CD14-positive monocyte (primary cell): ENCODE results near the gene LPA. TPM values are rescaled to one million over a fixed set of nuclear protein-coding genes. Genes with fewer than 3 reads are reported as not detected.

Source experiments
- DNase-seq, 3 donors: peaks; one replicate each; pipeline ENCODE4 v3.0.0-alpha.2; 2011 to 2022
- H2AFZ ChIP-seq: 2 replicates; pipeline ENCODE4 v1.6.0; 2012; ENCODE audit warnings: mild to moderate bottlenecking, low read depth, low read length, inconsistent platforms; ENCODE audit not compliant: insufficient read depth, poor library complexity, severe bottlenecking
- H3K27ac ChIP-seq, 2 donors: 1 replicate in 1 of 2; 2 replicates in 1 of 2; pipeline ENCODE4 v1.5.1; 2012 to 2013; ENCODE audit warnings: low read length in 2 of 2, control low read depth in 1 of 2, inconsistent platforms in 1 of 2, low read depth in 1 of 2, mild to moderate bottlenecking in 1 of 2
- H3K27me3 ChIP-seq, 2 donors: one replicate each; pipeline versions ENCODE4 v1.6.0 to v1.6.1; 2011 to 2013; ENCODE audit warnings: low read length in 2 of 2; ENCODE audit not compliant: control insufficient read depth in 2 of 2, insufficient read depth in 2 of 2
- H3K36me3 ChIP-seq, 2 donors: replicated peaks in 1 of 2; 1 replicate in 1 of 2; 2 replicates in 1 of 2; pipeline versions ENCODE4 v1.5.1 to v1.6.1; 2012 to 2013; ENCODE audit warnings: low read length in 2 of 2, control low read depth in 1 of 2, inconsistent platforms in 1 of 2, mild to moderate bottlenecking in 1 of 2; ENCODE audit not compliant: insufficient read depth in 2 of 2, control insufficient read depth in 1 of 2
- H3K4me1 ChIP-seq, 2 donors: 1 replicate in 1 of 2; 2 replicates in 1 of 2; pipeline versions ENCODE4 v1.5.1 to v1.6.1; 2012 to 2013; ENCODE audit warnings: low read length in 2 of 2, control low read depth in 1 of 2, inconsistent platforms in 1 of 2, mild to moderate bottlenecking in 1 of 2, moderate library complexity in 1 of 2; ENCODE audit not compliant: insufficient read depth in 2 of 2, control insufficient read depth in 1 of 2
- H3K4me2 ChIP-seq: replicated peaks from 2 replicates; pipeline ENCODE3; 2012; ENCODE audit warnings: low read length, moderate library complexity, mild to moderate bottlenecking; ENCODE audit not compliant: poor library complexity, severe bottlenecking; ENCODE audit errors: extremely low read depth
- H3K4me3 ChIP-seq, 3 experiments: fragments of 200-600 bp in 1 of 3; sonication (generic) in 1 of 3; replicated peaks in 1 of 3; 1 replicate in 2 of 3; 2 replicates in 1 of 3; pipeline ENCODE4 v1.5.1; 2011 to 2013; ENCODE audit warnings: low read length in 3 of 3, mild to moderate bottlenecking in 3 of 3, control low read depth in 2 of 3, low read depth in 2 of 3, inconsistent platforms in 1 of 3, moderate library complexity in 1 of 3
- H3K79me2 ChIP-seq: 2 replicates; pipeline ENCODE4 v1.6.0; 2012; ENCODE audit warnings: mild to moderate bottlenecking, control low read depth, inconsistent platforms, low read length, moderate library complexity; ENCODE audit not compliant: insufficient read depth
- H3K9ac ChIP-seq: 2 replicates; pipeline ENCODE4 v1.6.0; 2017; ENCODE audit warnings: low read length, mild to moderate bottlenecking; ENCODE audit not compliant: insufficient read depth, poor library complexity, severe bottlenecking
- H3K9me3 ChIP-seq, 2 donors: replicated peaks in 1 of 2; 1 replicate in 1 of 2; 2 replicates in 1 of 2; pipeline versions ENCODE4 v1.5.1 to v1.6.1; 2012 to 2013; ENCODE audit warnings: low read length in 2 of 2, control low read depth in 1 of 2; ENCODE audit not compliant: control insufficient read depth in 1 of 2, insufficient read depth in 1 of 2
- H4K20me1 ChIP-seq: 2 replicates; pipeline ENCODE4 v1.6.0; 2012; ENCODE audit warnings: mild to moderate bottlenecking, low read length, control low read depth, moderate library complexity; ENCODE audit not compliant: insufficient read depth
- H3K27ac Mint-ChIP-seq, 7 donors: one replicate each; pipeline ENCODE4 v1.8.0; 2020; ENCODE audit warnings: mild to moderate bottlenecking in 7 of 7, mixed read lengths in 7 of 7, moderate library complexity in 6 of 7, inconsistent platforms in 2 of 7
- H3K27me3 Mint-ChIP-seq, 3 donors: one replicate each; pipeline ENCODE4 v1.8.0; 2021 to 2022; ENCODE audit warnings: low read depth in 3 of 3, mild to moderate bottlenecking in 3 of 3, mixed read lengths in 3 of 3, moderate library complexity in 3 of 3, inconsistent platforms in 1 of 3
- H3K36me3 Mint-ChIP-seq, 2 donors: one replicate each; pipeline ENCODE4 v1.8.0; 2020; ENCODE audit warnings: mixed read lengths in 2 of 2, inconsistent platforms in 1 of 2, mild to moderate bottlenecking in 1 of 2
- H3K4me1 Mint-ChIP-seq: one replicate; pipeline ENCODE4 v1.8.0; 2020; ENCODE audit warnings: mild to moderate bottlenecking, mixed read lengths
- H3K4me3 Mint-ChIP-seq, 2 donors: one replicate each; pipeline ENCODE4 v1.8.0; 2020; ENCODE audit warnings: mild to moderate bottlenecking in 2 of 2, mixed read lengths in 2 of 2, moderate library complexity in 1 of 2
- H3K9me3 Mint-ChIP-seq, 7 donors: one replicate each; pipeline ENCODE4 v1.8.0; 2020 to 2022; ENCODE audit warnings: mixed read lengths in 7 of 7, mild to moderate bottlenecking in 6 of 7, moderate library complexity in 6 of 7, inconsistent platforms in 2 of 7
- WGBS: methylation state at CpG from one replicate; pipeline ENCODE4 v1.1.5; 2013; ENCODE audit warnings: missing lambda C conversion rate; ENCODE audit not compliant: insufficient coverage; 5-methylcytosine and 5-hydroxymethylcytosine counted together
- intact Hi-C, 2 donors: fragments of 100-400 bp; cut with micrococcal nuclease; formaldehyde crosslinking; loops; one replicate each; pipeline versions ENCODE4 v1.15.0 to v1.15.1; 2023
- polyA plus RNA-seq, 3 donors: library from polyadenylated mRNA; depleted of rRNA in 1 of 3; unstranded in 2 of 3; stranded (reverse) in 1 of 3; fragments of 300-500 nt in 2 of 3; fragments of >200 nt in 1 of 3; fragmentation: Illumina TruSeq in 2 of 3; gene quantifications; 1 replicate in 2 of 3; 2 replicates in 1 of 3; pipeline ENCODE4 v1.2.3, GENCODE V29; 2012 to 2021
- TF ChIP-seq, protein P1 (sequence below): fragments of 200-600 bp; IDR thresholded peaks from one replicate; pipeline ENCODE4 v1.8.0; 2022; ENCODE audit warnings: antibody characterized with exemption, mild to moderate bottlenecking

The LPA gene
- polyA plus RNA-seq, 3 donors = not detected

DNA sequence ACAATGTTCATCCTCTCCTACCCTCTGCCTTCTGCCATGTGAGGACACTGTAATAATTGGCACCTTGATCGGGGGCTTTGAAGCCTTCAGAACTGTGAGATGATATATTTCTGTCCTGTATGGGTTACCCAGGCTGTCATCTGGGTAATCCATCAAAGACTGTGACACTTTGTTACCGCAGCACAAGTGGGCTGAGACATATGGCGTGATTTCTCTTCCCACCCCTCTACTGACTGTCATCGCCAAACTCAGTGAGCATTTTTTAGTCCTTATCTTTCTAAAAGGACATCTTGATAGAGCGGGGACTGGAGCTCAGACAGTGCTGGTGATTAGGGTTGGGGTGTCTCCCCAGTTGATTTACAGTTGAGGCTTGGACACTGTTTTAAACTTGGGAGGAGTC is 27.5 kb upstream of the LPA start:
- TF ChIP-seq, protein P1, sequence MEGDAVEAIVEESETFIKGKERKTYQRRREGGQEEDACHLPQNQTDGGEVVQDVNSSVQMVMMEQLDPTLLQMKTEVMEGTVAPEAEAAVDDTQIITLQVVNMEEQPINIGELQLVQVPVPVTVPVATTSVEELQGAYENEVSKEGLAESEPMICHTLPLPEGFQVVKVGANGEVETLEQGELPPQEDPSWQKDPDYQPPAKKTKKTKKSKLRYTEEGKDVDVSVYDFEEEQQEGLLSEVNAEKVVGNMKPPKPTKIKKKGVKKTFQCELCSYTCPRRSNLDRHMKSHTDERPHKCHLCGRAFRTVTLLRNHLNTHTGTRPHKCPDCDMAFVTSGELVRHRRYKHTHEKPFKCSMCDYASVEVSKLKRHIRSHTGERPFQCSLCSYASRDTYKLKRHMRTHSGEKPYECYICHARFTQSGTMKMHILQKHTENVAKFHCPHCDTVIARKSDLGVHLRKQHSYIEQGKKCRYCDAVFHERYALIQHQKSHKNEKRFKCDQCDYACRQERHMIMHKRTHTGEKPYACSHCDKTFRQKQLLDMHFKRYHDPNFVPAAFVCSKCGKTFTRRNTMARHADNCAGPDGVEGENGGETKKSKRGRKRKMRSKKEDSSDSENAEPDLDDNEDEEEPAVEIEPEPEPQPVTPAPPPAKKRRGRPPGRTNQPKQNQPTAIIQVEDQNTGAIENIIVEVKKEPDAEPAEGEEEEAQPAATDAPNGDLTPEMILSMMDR = no peak

DNA sequence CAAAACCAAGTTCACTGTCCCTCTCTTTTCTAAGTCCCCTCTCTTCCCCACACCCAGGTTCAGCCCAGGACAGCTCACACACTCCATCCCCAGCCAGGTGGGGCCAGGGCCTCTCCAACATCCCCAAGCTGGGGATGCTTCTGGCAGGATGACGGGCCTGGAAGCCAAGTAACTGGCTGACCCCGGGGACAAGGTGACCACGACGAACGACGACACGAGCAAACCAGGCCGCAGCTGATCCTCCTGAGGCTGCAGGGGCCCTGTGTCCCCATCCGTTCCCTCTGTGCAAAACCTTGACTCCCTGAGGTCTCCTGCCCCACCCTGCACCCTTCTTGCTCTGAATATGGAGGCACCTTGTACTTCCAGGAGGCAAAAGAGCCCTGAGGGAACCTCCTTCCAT is 26.4 kb upstream of the LPA start:
- H3K9me3 ChIP-seq = peaks cover 0 to 25% of the 10 kb centered on the region in 2 donors
- Mint-ChIP-seq H3K9me3 (peaks cover 0 to 22% (median 12%) of the 10 kb centered on the region in 7 donors), H3K27me3 (peaks cover 0 to 2% (median 0%) of the 10 kb centered on the region in 3 donors), H3K4me1 (no peaks in the 10 kb centered on the region), H3K27ac (peak overlapping the region in 1 of 7 donors; percentile 8), H3K36me3 (no peaks in the 10 kb centered on the region), H3K4me3 (no peak overlapping the region)
- TF ChIP-seq, protein P1 = no peak
- no peaks in the 10 kb centered on the region for H3K36me3 ChIP-seq
- no peaks in the 10 kb centered on the region for H3K79me2 ChIP-seq
- no peak overlapping the region for H3K9ac ChIP-seq
- no peak overlapping the region for H3K4me2 ChIP-seq
- intact Hi-C loops = no loop called here
- no peak for DNase-seq
- H3K4me3 ChIP-seq = no peak overlapping the region
- H3K27ac ChIP-seq = no peak overlapping the region
- H3K27me3 ChIP-seq = no peaks in the 10 kb centered on the region
- no peak overlapping the region for H2AFZ ChIP-seq
- no peaks in the 10 kb centered on the region for H4K20me1 ChIP-seq
- no peaks in the 10 kb centered on the region for H3K4me1 ChIP-seq
- 89% methylated on average over 8 of the region's 9 CpGs for WGBS

More for the DNA sequence above, 27.5 kb upstream of the LPA start:
- Histone ChIP-seq H3K9ac (no peak overlapping the region), H3K4me1 (no peaks in the 10 kb centered on the region), H3K9me3 (peaks cover 0 to 19% of the 10 kb centered on the region in 2 donors), H3K27me3 (no peaks in the 10 kb centered on the region), H3K36me3 (no peaks in the 10 kb centered on the region), H4K20me1 (no peaks in the 10 kb centered on the region), H3K4me3 (no peak overlapping the region), H3K4me2 (no peak overlapping the region), H2AFZ (no peak overlapping the region), H3K27ac (no peak overlapping the region), H3K79me2 (no peaks in the 10 kb centered on the region)
- intact Hi-C loops = no loop called here
- Mint-ChIP-seq H3K27ac (no peak overlapping the region), H3K4me3 (no peak overlapping the region), H3K9me3 (peaks cover 0 to 18% (median 9%) of the 10 kb centered on the region in 7 donors), H3K4me1 (no peaks in the 10 kb centered on the region), H3K36me3 (no peaks in the 10 kb centered on the region), H3K27me3 (peaks cover 0 to 2% (median 1%) of the 10 kb centered on the region in 3 donors)
- no CpG with 5 or more reads among the region's 5 CpGs for WGBS
- DNase-seq = no peak
